SIG-M5 (cell line): ENCODE data around the gene SLC28A3.
A peak's percentile ranks its signal among the peaks of the same experiment; 100 is the strongest.
"Not testable (repeated sequence)": the region's sequence is repeated elsewhere in the genome, so short reads cannot be mapped to it uniquely, and the experiment has no call there.

Experiments
- DNase-seq: peaks from one replicate; lab custom pipeline; 2025; lab: John Stamatoyannopoulos, UW

The SLC28A3 gene, protein sequence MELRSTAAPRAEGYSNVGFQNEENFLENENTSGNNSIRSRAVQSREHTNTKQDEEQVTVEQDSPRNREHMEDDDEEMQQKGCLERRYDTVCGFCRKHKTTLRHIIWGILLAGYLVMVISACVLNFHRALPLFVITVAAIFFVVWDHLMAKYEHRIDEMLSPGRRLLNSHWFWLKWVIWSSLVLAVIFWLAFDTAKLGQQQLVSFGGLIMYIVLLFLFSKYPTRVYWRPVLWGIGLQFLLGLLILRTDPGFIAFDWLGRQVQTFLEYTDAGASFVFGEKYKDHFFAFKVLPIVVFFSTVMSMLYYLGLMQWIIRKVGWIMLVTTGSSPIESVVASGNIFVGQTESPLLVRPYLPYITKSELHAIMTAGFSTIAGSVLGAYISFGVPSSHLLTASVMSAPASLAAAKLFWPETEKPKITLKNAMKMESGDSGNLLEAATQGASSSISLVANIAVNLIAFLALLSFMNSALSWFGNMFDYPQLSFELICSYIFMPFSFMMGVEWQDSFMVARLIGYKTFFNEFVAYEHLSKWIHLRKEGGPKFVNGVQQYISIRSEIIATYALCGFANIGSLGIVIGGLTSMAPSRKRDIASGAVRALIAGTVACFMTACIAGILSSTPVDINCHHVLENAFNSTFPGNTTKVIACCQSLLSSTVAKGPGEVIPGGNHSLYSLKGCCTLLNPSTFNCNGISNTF

DNA sequence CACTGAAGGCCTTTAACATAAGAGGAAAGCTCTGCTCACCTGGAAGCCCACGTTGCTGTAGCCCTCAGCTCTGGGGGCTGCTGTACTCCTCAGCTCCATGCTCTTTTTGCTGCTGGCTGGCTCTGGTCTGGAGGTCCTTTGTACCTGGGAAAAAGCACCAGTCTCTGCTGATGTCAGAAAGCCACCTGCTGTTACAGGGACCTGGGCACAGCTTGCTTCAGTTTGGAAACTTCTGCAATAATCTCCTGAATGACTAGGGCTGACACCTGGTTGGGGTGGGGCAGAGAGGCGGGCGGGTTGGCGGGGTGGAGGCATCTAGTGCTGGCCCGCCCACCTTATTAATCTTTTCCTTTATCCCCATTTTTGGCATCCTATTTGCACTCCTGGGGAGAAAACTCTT, at the start of gene SLC28A3:
Gene SLC28A3 (minus strand): TSS at position 224 of the 400 bp plus-strand sequence. CDS start 125 bp downstream, at position 99.
- DNase-seq = no peak

DNA sequence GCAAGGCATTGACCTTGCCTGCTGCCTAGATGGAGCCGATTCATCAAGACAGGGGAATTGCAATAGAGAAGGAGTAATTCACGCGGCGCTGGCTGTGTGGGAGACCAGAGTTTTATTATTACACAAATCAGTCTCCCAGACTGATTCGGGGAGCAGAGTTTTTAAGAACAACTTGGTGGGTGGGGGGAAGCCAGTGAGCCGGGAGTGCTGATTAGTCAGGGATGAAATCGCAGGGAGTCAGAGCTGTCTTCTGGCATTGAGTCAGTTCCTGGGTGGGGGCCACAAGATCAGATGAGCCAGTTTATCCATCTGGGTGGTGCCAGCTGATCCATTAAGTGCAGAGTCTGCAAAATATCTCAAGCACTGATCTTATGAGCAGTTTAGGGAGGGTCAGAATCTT, 49.7 kb upstream of the SLC28A3 start:
- not testable (repeated sequence) for DNase-seq

DNA sequence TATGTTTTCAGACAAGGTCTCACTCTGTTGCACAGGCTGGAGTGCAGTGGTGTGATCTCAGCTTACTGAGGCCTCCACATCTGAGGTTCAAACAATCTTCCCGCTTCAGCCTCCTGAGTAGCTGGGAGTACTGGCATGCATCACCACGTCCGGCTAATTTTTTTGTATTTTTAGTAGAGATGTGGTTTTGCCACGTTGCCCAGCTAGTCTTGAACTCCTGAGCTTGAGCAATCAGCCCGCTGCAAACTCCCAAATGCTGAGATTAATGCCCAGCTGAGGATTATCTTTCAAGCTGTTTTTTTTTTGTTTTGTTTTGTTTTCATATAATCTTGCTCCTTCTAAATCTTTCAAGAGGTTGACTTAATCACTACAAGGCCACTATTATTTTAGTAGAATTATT, 47.3 kb upstream of the SLC28A3 start:
- no peak for DNase-seq

DNA sequence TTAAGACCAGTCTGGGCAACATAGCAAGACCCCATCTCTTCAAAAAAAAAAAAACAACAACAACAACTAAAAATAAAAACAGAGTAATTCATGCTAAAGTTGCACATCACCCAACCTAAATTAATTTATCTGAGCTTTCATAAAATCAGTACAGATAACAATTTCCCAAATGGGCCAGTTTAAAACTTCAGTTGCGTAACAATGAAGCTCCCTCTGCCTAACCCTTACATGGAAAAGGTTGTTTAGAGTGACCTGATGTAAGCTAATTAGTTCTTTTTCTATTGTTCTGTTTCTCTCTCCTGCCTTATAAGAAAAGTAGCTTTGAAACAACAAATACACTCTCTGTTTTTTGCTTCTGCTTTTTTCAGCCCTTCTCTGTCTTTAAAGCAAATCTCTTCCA, 46.2 kb upstream of the SLC28A3 start:
- no peak for DNase-seq

DNA sequence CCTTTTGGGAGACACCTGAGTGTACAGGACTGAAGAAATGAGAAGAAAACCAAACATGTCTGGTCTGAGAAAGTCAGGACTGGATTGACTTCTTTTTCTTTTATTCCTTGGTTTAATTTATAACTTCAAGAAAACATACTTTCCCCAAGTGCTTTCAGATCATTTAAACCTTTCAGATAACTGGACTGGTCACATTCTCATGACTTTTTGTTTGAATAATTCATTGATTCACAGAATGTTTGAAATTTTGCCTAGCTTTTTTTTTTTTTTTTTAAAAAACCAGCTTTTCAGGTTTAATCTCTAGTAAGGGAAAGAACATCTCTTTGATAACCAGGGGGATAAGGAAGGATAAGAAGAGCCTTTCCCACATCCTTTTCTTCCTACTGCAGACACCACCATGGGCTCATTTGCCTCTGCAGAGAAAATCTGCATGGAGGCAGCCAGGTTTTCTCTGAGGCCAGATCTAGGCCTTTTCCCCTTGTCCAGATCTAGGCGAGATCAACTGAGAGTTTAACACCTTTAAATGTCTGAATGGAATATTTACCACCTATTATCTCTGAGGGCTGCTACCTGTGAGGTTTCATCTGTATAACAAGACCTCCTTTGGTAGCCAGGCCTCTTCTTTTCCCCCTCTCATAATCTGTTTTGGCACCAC, 45.0 kb upstream of the SLC28A3 start:
- DNase-seq = no peak

DNA sequence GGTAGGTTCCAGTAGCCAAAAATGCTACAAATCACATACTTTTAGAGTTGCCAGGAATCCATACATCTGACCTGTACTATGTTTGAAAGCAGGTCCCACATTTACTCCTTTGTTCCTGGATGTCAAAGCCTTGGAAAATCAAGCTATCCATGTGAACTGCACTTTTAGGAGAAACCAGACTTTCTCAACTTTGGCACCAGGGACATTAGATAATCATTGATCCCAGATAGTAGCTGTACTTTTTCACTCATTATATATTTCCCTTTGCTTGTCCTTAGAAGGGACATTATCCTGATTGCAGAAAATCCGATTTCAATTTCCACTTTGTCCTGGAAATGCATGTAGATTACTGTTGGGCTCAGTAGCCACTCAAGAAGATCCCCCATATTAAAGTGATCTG, 44.1 kb upstream of the SLC28A3 start:
- no peak for DNase-seq

DNA sequence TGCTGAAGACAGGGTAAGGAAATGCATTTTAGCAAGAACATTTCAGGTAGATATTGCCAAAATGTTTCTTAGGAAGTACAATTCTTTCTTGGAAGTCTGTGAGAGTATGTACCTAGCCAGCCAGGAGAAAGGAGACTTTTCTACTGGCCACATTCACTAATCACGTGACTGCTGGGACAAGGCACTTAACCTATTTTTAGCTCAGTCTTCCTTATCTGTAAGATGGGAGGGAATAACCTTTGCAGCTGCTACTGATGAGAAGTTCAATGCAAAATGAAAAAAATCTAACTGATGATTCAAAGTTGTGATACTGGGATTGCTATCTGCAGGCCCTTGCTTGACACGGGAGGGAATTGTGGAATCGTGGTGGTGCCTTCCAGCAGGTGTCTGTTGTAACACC, 42.6 kb upstream of the SLC28A3 start:
- no peak for DNase-seq

DNA sequence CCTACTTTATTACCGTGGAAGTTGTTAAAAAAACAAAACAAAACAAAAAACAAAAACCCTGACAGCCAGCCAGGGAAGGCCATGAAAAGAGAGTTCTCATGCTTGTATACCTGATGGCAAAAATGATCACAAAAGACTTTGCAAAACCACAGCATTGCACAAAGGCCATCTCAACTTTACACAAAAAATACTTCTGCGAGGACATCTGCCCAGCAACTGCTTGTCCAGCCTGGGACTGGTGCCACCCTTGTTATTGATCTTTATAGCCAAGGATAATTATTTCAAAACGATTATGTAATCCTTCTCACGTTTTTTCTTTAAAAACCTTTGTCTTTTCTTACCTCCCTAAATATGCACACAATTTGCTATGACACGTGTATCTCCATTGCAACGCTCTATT, 42.2 kb upstream of the SLC28A3 start:
- no peak for DNase-seq

DNA sequence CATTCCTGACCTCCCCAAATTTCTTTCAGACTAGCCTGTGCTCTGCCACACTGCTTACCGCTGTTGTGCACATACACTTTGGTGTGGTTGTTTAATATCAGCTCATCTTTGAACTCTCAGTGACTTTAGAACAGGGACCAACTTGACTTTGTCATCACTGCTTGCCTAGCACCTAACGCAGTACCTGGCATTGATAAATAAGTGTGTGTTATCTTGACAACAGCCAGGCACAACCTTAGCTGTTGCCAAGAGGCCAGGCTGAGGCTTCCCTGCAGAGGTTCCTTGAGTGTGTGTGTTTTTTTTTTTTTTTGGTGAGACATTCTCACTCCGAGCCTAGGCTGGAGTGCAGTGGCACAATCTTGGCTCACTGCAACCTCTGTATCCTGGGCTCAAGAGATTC, 41.0 kb upstream of the SLC28A3 start:
- DNase-seq = no peak

DNA sequence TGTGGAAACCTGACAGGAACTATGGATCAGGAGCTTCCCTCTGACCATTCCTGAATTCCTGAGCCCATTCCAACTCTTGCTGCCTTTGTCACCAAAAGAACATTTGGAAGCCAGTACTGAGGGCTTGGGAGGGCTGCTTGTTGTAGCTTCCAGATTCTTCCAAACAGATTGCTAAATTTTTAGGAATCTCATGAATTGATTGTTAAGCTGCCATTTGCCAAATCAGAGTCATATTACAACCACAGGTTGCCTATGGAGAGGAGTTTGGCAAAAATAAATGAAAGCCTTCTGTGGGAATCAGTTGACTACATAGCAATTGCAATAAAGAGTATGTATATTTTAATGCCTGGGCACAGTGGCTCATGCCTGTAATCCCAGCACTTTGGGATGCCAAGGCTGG, 39.2 kb upstream of the SLC28A3 start:
- DNase-seq = no peak

DNA sequence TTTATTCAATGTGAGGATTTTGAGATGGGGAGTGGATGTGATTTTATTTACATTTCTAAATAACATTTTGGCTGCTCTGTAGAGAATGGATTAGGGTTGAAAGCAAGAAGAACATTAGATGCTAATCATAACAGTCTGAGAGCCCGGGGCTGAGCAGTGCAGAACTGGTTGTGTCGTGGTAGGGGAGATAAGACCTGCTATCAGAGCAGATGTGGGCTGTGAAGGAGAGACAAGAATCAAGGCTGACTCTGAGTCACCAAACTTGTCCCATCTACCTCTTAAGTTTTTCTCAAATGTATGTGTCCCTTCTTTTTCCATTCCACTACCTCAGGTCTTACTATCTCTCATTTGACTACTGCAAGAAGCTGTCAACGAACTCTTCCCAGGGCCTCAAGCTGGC, 35.4 kb upstream of the SLC28A3 start:
- no peak for DNase-seq

DNA sequence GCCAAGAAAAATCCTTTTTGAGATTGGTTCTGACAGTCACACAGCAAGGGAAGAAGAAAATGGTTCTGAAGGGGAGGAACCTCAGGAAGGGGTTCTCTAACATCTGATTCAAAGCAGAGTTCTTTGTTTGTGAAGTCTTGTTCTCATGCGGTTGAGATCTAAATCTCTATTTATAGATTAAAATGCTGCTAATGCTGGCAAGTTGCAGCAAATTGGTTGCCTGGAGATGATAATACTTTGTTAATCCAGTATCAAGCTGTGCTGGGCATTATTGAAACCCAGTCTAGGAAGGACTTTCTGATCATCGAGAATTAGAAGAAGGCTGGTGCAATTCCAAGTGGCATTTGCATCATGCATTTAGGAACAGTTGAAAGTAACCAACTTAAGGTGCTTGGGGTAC, 34.0 kb upstream of the SLC28A3 start:
- no peak for DNase-seq

DNA sequence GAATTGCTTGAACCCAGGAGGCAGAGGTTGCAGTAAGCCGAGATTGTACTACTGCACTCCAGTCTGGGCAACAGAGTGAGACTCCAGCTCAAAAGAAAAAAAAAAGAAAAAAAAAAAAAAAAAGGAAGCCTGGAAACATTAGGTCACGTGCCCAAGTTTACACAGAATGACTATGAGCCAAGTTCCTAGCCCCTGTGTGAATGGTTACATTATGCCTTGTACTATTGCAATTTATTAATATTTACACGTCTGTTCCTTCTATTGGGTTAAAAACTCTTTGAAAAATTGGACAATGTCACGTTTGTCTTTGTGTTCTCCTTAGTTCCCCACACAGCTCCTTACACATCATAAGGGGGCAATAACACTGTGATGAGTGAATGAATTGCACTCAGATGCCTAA, 33.5 kb upstream of the SLC28A3 start:
- DNase-seq = no peak

DNA sequence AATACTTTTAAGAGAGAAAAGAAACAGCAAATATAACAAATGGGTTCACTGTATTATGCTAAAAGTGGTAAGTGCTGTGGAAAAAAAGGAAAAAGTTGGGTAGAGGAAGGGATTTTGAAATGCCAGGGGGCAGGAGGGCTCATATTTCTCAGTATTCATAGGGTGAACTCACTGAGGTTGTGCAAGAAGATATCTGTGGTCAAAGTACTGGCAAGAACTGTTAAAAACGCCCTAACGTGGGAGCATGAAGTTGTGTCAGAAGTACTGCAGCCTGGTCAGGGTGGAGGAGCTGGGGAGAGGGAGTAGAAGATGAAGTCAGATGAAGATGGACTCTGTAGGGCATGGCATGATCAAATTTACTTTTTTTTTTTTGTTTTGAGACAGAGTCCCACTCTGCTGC, 31.2 kb upstream of the SLC28A3 start:
- peak; percentile 76 for DNase-seq

DNA sequence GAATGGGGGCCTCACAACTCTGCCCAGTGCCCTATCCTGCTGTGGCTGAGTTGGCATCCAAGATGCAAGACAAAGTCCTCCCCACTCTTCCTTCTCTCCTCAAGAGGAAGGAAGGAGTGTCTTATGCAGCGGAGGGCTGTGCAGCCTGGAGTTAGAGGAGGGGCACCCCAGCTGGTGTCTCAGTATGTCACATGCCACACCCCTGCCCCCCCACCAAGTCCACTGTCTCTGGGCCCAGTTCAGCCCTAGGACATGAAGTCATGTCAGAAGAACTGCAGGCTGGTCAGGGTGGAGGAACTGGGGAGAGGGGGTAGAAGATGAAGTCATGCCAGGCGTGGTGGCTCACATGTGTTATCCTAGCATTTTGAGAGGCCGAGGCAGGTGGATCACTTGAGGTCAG, 28.0 kb upstream of the SLC28A3 start:
- no peak for DNase-seq

DNA sequence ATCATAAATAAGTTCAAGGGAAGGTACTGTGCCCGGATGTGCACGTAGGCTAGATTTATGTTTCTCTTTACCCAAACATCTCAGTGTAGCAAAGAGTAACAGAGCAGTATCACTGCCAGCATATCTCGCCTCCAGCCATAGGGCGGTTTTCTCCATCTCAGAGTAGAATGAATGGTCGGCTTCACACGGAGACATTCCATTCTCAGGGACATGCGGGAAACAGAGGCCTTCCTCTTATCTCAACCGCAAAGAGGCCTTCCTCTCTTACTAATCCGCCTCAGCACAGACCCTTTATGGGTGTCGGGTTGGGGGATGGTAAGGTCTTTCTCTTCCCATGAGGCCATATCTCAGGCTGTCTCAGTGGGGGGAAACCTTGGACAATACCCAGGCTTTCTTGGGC, 27.2 kb upstream of the SLC28A3 start:
- not testable (repeated sequence) for DNase-seq

DNA sequence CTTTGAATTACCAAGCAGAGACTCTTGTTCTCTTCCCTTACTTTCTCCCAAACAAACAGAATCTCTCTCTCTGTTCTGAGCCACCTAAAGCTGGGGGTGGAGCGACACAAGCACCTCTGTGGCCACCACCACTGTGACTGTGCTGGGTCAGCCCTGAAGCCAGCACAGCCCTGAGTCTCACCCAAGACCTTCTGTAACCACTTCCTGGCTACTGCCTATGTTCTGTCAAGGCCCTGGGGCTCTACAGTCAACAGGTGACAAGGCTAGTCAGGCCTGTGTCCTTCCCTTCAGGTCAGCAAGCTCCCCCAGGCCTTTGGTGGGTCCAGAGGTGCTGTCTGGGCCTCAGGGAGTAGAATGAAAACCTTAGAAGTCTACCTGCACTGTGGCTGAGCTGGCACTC, 26.1 kb upstream of the SLC28A3 start:
- no peak for DNase-seq

DNA sequence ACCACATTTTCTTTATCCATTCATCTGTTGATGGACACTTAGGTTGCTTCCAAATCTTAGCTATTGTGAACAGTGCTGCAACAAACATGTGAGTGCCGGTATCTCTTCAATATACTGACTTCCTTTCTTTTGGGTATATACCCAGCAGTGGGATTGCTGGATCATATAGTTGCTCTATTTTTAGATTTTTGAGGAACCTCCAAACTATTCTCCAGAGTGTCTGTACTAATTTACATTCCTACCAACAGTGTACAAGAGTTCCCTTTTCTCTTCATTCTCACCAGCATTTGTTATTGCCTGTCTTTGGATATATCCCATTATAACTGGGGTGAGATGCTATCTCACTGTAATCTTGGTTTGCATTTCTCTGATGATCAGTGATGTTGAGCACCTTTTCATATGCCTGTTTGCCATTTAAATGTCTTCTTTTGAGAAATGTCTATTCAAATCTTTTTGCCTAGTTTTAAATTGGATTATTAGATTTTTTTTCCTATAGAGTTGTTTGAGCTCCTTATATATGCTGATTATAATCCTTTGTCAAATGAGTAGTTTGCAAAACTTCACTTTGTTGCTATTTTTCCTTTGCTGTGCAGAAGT, 24.4 kb upstream of the SLC28A3 start:
- not testable (repeated sequence) for DNase-seq

DNA sequence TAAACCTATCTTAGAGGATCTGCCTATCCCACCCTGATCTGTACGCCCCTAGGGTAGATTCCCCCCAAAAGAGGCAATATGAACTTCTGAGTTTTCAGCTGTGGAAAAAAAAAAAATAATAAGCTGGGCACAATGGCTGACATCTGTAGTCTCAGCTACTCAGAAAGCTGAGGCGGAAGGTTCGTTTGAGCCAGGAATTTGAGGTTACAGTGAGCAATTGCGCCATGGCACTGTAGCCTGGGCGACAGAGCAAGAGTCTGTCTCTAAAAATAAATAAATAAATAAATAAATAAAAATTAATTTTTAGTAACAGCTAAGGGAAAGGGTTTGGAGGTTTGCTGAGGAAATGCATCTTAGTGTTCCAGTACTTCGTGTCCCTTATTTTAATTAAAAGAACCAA, 21.1 kb upstream of the SLC28A3 start:
- DNase-seq = no peak

DNA sequence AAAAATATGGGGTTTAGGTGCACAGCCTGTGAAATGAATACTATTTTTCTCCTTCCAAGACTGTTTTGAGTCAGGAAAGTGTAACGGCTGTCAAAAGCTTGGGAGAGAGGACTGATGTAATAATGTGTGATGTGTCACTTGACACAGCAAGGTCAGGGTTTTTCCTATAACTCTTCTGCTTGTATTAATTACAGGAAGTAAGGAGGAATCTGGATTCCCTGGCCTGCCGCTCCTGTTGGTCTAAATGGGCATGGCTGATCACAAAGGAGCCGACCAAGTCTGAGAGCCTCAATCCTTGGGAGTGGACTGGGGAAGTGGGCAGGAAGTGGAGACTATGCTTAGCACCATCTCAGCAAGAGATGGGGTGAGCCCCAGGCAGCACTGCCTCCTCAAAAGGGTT, 16.7 kb upstream of the SLC28A3 start:
- DNase-seq = no peak

DNA sequence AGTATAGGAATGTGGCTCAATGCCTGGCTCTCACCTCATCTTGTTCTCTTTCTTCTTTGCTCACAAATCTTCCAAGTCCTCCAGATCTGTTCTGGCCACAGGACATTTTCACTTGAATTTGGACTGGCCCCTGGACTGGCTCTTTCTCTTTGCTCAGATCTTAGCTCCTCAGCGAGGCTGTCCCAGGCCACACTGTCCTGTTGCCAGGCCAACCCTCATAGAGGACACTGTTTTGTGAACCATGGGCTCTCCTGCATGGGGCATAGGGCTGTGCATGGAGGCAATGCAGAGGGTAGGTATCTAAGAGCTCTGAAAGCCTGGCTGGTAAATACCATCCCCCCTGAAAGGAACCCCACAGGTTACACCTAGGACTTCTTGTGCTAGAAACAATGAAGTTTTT, 13.5 kb upstream of the SLC28A3 start:
- no peak for DNase-seq

DNA sequence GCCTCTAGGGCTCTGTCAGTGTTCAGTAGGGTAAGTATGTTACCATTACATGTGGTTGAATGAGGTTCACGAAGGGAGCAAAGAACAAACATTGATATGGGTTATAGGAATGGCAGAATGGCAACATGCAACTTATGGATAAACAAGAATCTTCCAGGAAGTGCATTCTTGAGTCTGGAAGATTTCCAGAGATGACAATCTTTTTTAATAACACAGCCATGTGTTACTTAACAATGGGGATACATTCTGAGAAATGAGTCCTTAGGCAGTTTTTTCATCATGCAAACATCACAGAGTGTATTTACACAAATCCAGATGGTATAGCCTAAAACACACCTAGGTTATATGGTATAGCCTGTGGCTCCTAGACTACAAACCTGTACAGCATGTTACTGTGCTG, 9.1 kb upstream of the SLC28A3 start:
- DNase-seq = no peak

DNA sequence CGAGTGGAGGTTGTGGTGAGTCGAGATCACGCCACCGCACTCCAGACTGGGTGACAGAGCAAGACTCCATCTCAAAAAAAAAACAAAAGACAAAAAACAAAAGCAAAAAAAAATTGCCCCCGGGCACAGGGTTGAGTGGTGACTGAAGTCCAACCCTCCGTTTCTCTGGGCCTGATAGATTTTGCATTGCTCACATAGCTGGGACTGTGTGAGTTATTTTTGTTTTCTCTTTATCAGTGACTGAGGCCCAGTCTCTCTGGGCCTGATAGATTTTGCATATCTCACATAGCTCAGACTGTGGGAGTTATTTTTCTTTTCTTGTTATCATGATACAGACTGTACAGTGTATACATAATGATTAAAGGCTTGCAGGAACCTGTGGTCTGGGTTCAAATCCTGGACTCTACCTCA, 2.6 kb upstream of the SLC28A3 start:
- no peak for DNase-seq
